ENCODE measurements around the gene HOMER1. TPM values are rescaled to one million over a fixed set of nuclear protein-coding genes. Genes with fewer than 3 reads are reported as not detected.

HOMER1 gene
- total and polyA plus RNA-seq, 2 donors: 2.0 to 13.5 TPM

- no peaks in the 10 kb centered on the region for H3K9me3 ChIP-seq (ENCODE audit: control insufficient read depth in 2 of 2, insufficient read depth in 1 of 2, low read length in 1 of 2)
- H3K4me3 ChIP-seq (ENCODE audit: low read length in 2 of 2): no peak overlapping the region
- H3K36me3 ChIP-seq (ENCODE audit: control insufficient read depth in 2 of 2, insufficient read depth in 2 of 2, low read length in 1 of 2): no peaks in the 10 kb centered on the region
- 57% methylated on average over 4 of the region's 4 CpGs for WGBS
- H3K4me1 ChIP-seq (ENCODE audit: control insufficient read depth in 2 of 2, insufficient read depth in 2 of 2, low read length in 2 of 2): no peaks in the 10 kb centered on the region
- H3K27me3 ChIP-seq (ENCODE audit: control insufficient read depth in 2 of 2, insufficient read depth in 1 of 2, low read length in 1 of 2): no peaks in the 10 kb centered on the region
- no peak overlapping the region for H3K27ac ChIP-seq (ENCODE audit: low read depth in 1 of 2, low read length in 1 of 2)
- peak in 1 of 9 donors; percentile 56 for DNase-seq (ENCODE audit: low read depth in 6 of 9, low spot score in 9 of 9)
Observed at GRCh38 chr5:79499640-79500273, 14.2 kb downstream of the HOMER1 start.

GRCh38 chr5:79495311-79495710 is 18.6 kb downstream of the HOMER1 start:
- Histone ChIP-seq H3K9me3 (ENCODE audit: control insufficient read depth in 2 of 2, insufficient read depth in 1 of 2, low read length in 1 of 2) (no peaks in the 10 kb centered on the region), H3K4me3 (ENCODE audit: low read length in 2 of 2) (no peak overlapping the region), H3K36me3 (ENCODE audit: control insufficient read depth in 2 of 2, insufficient read depth in 2 of 2, low read length in 1 of 2) (no peaks in the 10 kb centered on the region), H3K4me1 (ENCODE audit: control insufficient read depth in 2 of 2, insufficient read depth in 2 of 2, low read length in 2 of 2) (no peaks in the 10 kb centered on the region), H3K27me3 (ENCODE audit: control insufficient read depth in 2 of 2, insufficient read depth in 1 of 2, low read length in 1 of 2) (no peaks in the 10 kb centered on the region), H3K27ac (ENCODE audit: low read depth in 1 of 2, low read length in 1 of 2) (no peak overlapping the region)
- WGBS: 89% methylated on average over 2 of the region's 2 CpGs
- DNase-seq (ENCODE audit: low read depth in 6 of 9, low spot score in 9 of 9): no peak

- H3K27ac ChIP-seq (ENCODE audit: low read depth in 1 of 2, low read length in 1 of 2): no peak overlapping the region
- no peaks in the 10 kb centered on the region for H3K4me1 ChIP-seq (ENCODE audit: control insufficient read depth in 2 of 2, insufficient read depth in 2 of 2, low read length in 2 of 2)
- no peaks in the 10 kb centered on the region for H3K27me3 ChIP-seq (ENCODE audit: control insufficient read depth in 2 of 2, insufficient read depth in 1 of 2, low read length in 1 of 2)
- DNase-seq (ENCODE audit: low read depth in 6 of 9, low spot score in 9 of 9): no peak
- H3K36me3 ChIP-seq (ENCODE audit: control insufficient read depth in 2 of 2, insufficient read depth in 2 of 2, low read length in 1 of 2): no peaks in the 10 kb centered on the region
- H3K9me3 ChIP-seq (ENCODE audit: control insufficient read depth in 2 of 2, insufficient read depth in 1 of 2, low read length in 1 of 2): no peaks in the 10 kb centered on the region
- 97% methylated on average over 3 of the region's 3 CpGs for WGBS
- H3K4me3 ChIP-seq (ENCODE audit: low read length in 2 of 2): no peak overlapping the region
Observed at GRCh38 chr5:79493596-79494345, 20.2 kb downstream of the HOMER1 start.

GRCh38 chr5:79491690-79492317 is 22.1 kb downstream of the HOMER1 start:
- H3K27me3 ChIP-seq (ENCODE audit: control insufficient read depth in 2 of 2, insufficient read depth in 1 of 2, low read length in 1 of 2): no peaks in the 10 kb centered on the region
- H3K27ac ChIP-seq (ENCODE audit: low read depth in 1 of 2, low read length in 1 of 2): no peak overlapping the region
- no peak overlapping the region for H3K4me3 ChIP-seq (ENCODE audit: low read length in 2 of 2)
- H3K9me3 ChIP-seq (ENCODE audit: control insufficient read depth in 2 of 2, insufficient read depth in 1 of 2, low read length in 1 of 2): no peaks in the 10 kb centered on the region
- H3K36me3 ChIP-seq (ENCODE audit: control insufficient read depth in 2 of 2, insufficient read depth in 2 of 2, low read length in 1 of 2): no peaks in the 10 kb centered on the region
- H3K4me1 ChIP-seq (ENCODE audit: control insufficient read depth in 2 of 2, insufficient read depth in 2 of 2, low read length in 2 of 2): no peaks in the 10 kb centered on the region
- no peak for DNase-seq (ENCODE audit: low read depth in 6 of 9, low spot score in 9 of 9)

- H3K4me3 ChIP-seq (ENCODE audit: low read length in 2 of 2): no peak overlapping the region
- no peaks in the 10 kb centered on the region for H3K9me3 ChIP-seq (ENCODE audit: control insufficient read depth in 2 of 2, insufficient read depth in 1 of 2, low read length in 1 of 2)
- H3K4me1 ChIP-seq (ENCODE audit: control insufficient read depth in 2 of 2, insufficient read depth in 2 of 2, low read length in 2 of 2): no peaks in the 10 kb centered on the region
- H3K27ac ChIP-seq (ENCODE audit: low read depth in 1 of 2, low read length in 1 of 2): no peak overlapping the region
- H3K27me3 ChIP-seq (ENCODE audit: control insufficient read depth in 2 of 2, insufficient read depth in 1 of 2, low read length in 1 of 2): no peaks in the 10 kb centered on the region
- DNase-seq (ENCODE audit: low read depth in 6 of 9, low spot score in 9 of 9): no peak
- H3K36me3 ChIP-seq (ENCODE audit: control insufficient read depth in 2 of 2, insufficient read depth in 2 of 2, low read length in 1 of 2): no peaks in the 10 kb centered on the region
Observed at GRCh38 chr5:79490323-79490936, 23.5 kb downstream of the HOMER1 start.

- no peak overlapping the region for H3K27ac ChIP-seq (ENCODE audit: low read depth in 1 of 2, low read length in 1 of 2)
- WGBS: 96% methylated on average over 1 of the region's 1 CpG
- no peak overlapping the region for H3K4me3 ChIP-seq (ENCODE audit: low read length in 2 of 2)
Observed at GRCh38 chr5:79489773-79490172, 24.2 kb downstream of the HOMER1 start.

GRCh38 chr5:79488775-79489174 is 25.2 kb downstream of the HOMER1 start:
- H3K4me1 ChIP-seq (ENCODE audit: control insufficient read depth in 2 of 2, insufficient read depth in 2 of 2, low read length in 2 of 2): no peaks in the 10 kb centered on the region
- no peak for DNase-seq (ENCODE audit: low read depth in 6 of 9, low spot score in 9 of 9)
- H3K4me3 ChIP-seq (ENCODE audit: low read length in 2 of 2): no peak overlapping the region
- no peaks in the 10 kb centered on the region for H3K36me3 ChIP-seq (ENCODE audit: control insufficient read depth in 2 of 2, insufficient read depth in 2 of 2, low read length in 1 of 2)
- no peaks in the 10 kb centered on the region for H3K27me3 ChIP-seq (ENCODE audit: control insufficient read depth in 2 of 2, insufficient read depth in 1 of 2, low read length in 1 of 2)
- H3K27ac ChIP-seq (ENCODE audit: low read depth in 1 of 2, low read length in 1 of 2): no peak overlapping the region
- no peaks in the 10 kb centered on the region for H3K9me3 ChIP-seq (ENCODE audit: control insufficient read depth in 2 of 2, insufficient read depth in 1 of 2, low read length in 1 of 2)

More at GRCh38 chr5:79489773-79490172, 24.2 kb downstream of the HOMER1 start:
- Histone ChIP-seq H3K9me3 (ENCODE audit: control insufficient read depth in 2 of 2, insufficient read depth in 1 of 2, low read length in 1 of 2) (no peaks in the 10 kb centered on the region), H3K36me3 (ENCODE audit: control insufficient read depth in 2 of 2, insufficient read depth in 2 of 2, low read length in 1 of 2) (no peaks in the 10 kb centered on the region), H3K4me1 (ENCODE audit: control insufficient read depth in 2 of 2, insufficient read depth in 2 of 2, low read length in 2 of 2) (no peaks in the 10 kb centered on the region), H3K27me3 (ENCODE audit: control insufficient read depth in 2 of 2, insufficient read depth in 1 of 2, low read length in 1 of 2) (no peaks in the 10 kb centered on the region)
- DNase-seq (ENCODE audit: low read depth in 6 of 9, low spot score in 9 of 9): no peak

- Histone ChIP-seq H3K4me3 (ENCODE audit: low read length in 2 of 2) (no peak overlapping the region), H3K27me3 (ENCODE audit: control insufficient read depth in 2 of 2, insufficient read depth in 1 of 2, low read length in 1 of 2) (no peaks in the 10 kb centered on the region), H3K4me1 (ENCODE audit: control insufficient read depth in 2 of 2, insufficient read depth in 2 of 2, low read length in 2 of 2) (no peaks in the 10 kb centered on the region), H3K9me3 (ENCODE audit: control insufficient read depth in 2 of 2, insufficient read depth in 1 of 2, low read length in 1 of 2) (no peaks in the 10 kb centered on the region), H3K27ac (ENCODE audit: low read depth in 1 of 2, low read length in 1 of 2) (no peak overlapping the region), H3K36me3 (ENCODE audit: control insufficient read depth in 2 of 2, insufficient read depth in 2 of 2, low read length in 1 of 2) (no peaks in the 10 kb centered on the region)
- no peak for DNase-seq (ENCODE audit: low read depth in 6 of 9, low spot score in 9 of 9)
- WGBS: 98% methylated on average over 3 of the region's 3 CpGs
Observed at GRCh38 chr5:79488058-79488457, 25.9 kb downstream of the HOMER1 start.

- no peaks in the 10 kb centered on the region for H3K27me3 ChIP-seq (ENCODE audit: control insufficient read depth in 2 of 2, insufficient read depth in 1 of 2, low read length in 1 of 2)
- 96% methylated on average over 3 of the region's 3 CpGs for WGBS
- no peak overlapping the region for H3K4me3 ChIP-seq (ENCODE audit: low read length in 2 of 2)
- DNase-seq (ENCODE audit: low read depth in 6 of 9, low spot score in 9 of 9): no peak
- no peak overlapping the region for H3K27ac ChIP-seq (ENCODE audit: low read depth in 1 of 2, low read length in 1 of 2)
- H3K36me3 ChIP-seq (ENCODE audit: control insufficient read depth in 2 of 2, insufficient read depth in 2 of 2, low read length in 1 of 2): no peaks in the 10 kb centered on the region
- H3K9me3 ChIP-seq (ENCODE audit: control insufficient read depth in 2 of 2, insufficient read depth in 1 of 2, low read length in 1 of 2): no peaks in the 10 kb centered on the region
- H3K4me1 ChIP-seq (ENCODE audit: control insufficient read depth in 2 of 2, insufficient read depth in 2 of 2, low read length in 2 of 2): no peaks in the 10 kb centered on the region
Observed at GRCh38 chr5:79487251-79487650, 26.7 kb downstream of the HOMER1 start.

Measured in thymus (tissue), 11 donors.